ENCODE measurements around the gene GPI. TPM values are rescaled to one million over a fixed set of nuclear protein-coding genes. Genes with fewer than 3 reads are reported as not detected.

The GPI gene
- polyA plus RNA-seq, 1 donor = 162 TPM

- DNase-seq (ENCODE audit: low read depth) = peak; percentile 80
Measured at GRCh38 chr19:34404109-34404909, 39.3 kb downstream of the GPI start, which contains the start of gene PDCD2L. Gene PDCD2L (plus strand): TSS chr19:34404399. CDS start chr19:34404431, 32 bp downstream.

- DNase-seq (ENCODE audit: low read depth) = no peak
Measured at GRCh38 chr19:34405892-34406660, 41.1 kb downstream of the GPI start.

GRCh38 chr19:34408411-34408810, 43.4 kb downstream of the GPI start:
- DNase-seq (ENCODE audit: low read depth) = no peak

GRCh38 chr19:34409189-34410164, 44.5 kb downstream of the GPI start:
- DNase-seq (ENCODE audit: low read depth) = no peak

GRCh38 chr19:34411216-34411615, 46.2 kb downstream of the GPI start:
- DNase-seq (ENCODE audit: low read depth) = no peak

GRCh38 chr19:34416021-34416545, 51.1 kb downstream of the GPI start:
- no peak for DNase-seq (ENCODE audit: low read depth)

- DNase-seq (ENCODE audit: low read depth) = no peak
Measured at GRCh38 chr19:34418300-34418699, 53.3 kb downstream of the GPI start.

- DNase-seq (ENCODE audit: low read depth) = no peak
Measured at GRCh38 chr19:34426096-34426661, 61.2 kb downstream of the GPI start.

GRCh38 chr19:34428549-34429285, 63.7 kb downstream of the GPI start:
- DNase-seq (ENCODE audit: low read depth) = no peak

- DNase-seq (ENCODE audit: low read depth) = no peak
Measured at GRCh38 chr19:34429553-34429952, 64.6 kb downstream of the GPI start.

GRCh38 chr19:34430738-34431625, 66.0 kb downstream of the GPI start:
- no peak for DNase-seq (ENCODE audit: low read depth)

GRCh38 chr19:34431681-34432402, 66.8 kb downstream of the GPI start:
- no peak for DNase-seq (ENCODE audit: low read depth)

- no peak for DNase-seq (ENCODE audit: low read depth)
Measured at GRCh38 chr19:34432797-34433196, 67.8 kb downstream of the GPI start.

- no peak for DNase-seq (ENCODE audit: low read depth)
Measured at GRCh38 chr19:34436716-34437115, 71.7 kb downstream of the GPI start.

- no peak for DNase-seq (ENCODE audit: low read depth)
Measured at GRCh38 chr19:34448191-34448590, 83.2 kb downstream of the GPI start.

Measured in forelimb muscle (tissue), 1 donor.